Measurements from ENCODE around the gene IRGC. TPM values are rescaled to one million over a fixed set of nuclear protein-coding genes. Genes with fewer than 3 reads are reported as not detected.
A peak's percentile ranks its signal among the peaks of the same experiment; 100 is the strongest.

IRGC gene
- total and polyA plus RNA-seq, 2 of the 4 experiments (the other 2 are of a cell fraction) = not detected

GRCh38 chr19:43752287-43752875 is 36.5 kb downstream of the IRGC start:
- Histone ChIP-seq H3K9me1 (ENCODE audit: insufficient read depth, low read length) (peaks cover 14% of the 10 kb centered on the region), H2AK5ac (ENCODE audit: low read depth, low read length) (peak overlapping the region; percentile 87; the same call in 1 of the 2 replicates), H3K36me3 (ENCODE audit: control insufficient read depth, insufficient read depth, low read length) (peaks cover 21% of the 10 kb centered on the region), H3K14ac (replicated peaks; ENCODE audit: low read depth, low read length) (no peak overlapping the region), H3K27me3 (ENCODE audit: control insufficient read depth, insufficient read depth, low read length) (no peaks in the 10 kb centered on the region), H2BK120ac (ENCODE audit: low read depth, low read length) (no peak overlapping the region), H2AFZ (replicated peaks; ENCODE audit: low read length, poor library complexity) (no peak overlapping the region), H3K27ac (ENCODE audit: insufficient read depth, low read length) (no peak overlapping the region), H2BK15ac (ENCODE audit: low read depth, low read length) (no peak overlapping the region), H2BK20ac (ENCODE audit: low read depth, low read length) (no peak overlapping the region), H4K91ac (ENCODE audit: insufficient read depth, low read depth, low read length) (no peak overlapping the region), H4K8ac (ENCODE audit: low read depth in 2 of 2, low read length in 2 of 2) (no peak overlapping the region), H3K18ac (ENCODE audit: low read depth, low read length) (no peak overlapping the region), H3K56ac (ENCODE audit: extremely low read depth, insufficient read depth, low read length) (no peak overlapping the region), H3K4me1 (ENCODE audit: control insufficient read depth, insufficient read depth, low read length) (peaks cover 14% of the 10 kb centered on the region), H4K5ac (ENCODE audit: low read depth, low read length) (no peak overlapping the region), H3K79me1 (ENCODE audit: low read depth in 1 of 2, low read length in 2 of 2) (peaks cover 19 to 76% of the 10 kb centered on the region in 2 experiments), H3K4me3 (ENCODE audit: insufficient read depth, low read depth, low read length) (no peak overlapping the region), H3K4me2 (ENCODE audit: low read depth, low read length) (no peak overlapping the region), H3K9ac (ENCODE audit: low read depth, low read length) (no peak overlapping the region), H2BK5ac (ENCODE audit: low read depth, low read length, poor library complexity, severe bottlenecking) (peak overlapping the region; percentile 43), H4K20me1 (ENCODE audit: insufficient read depth, low read length) (peaks cover 25% of the 10 kb centered on the region), H3K23ac (ENCODE audit: low read depth, low read length) (no peak overlapping the region), H2AK9ac (replicated peaks; ENCODE audit: low read depth, low read length, poor library complexity) (no peak overlapping the region), H3K4ac (ENCODE audit: low read depth, low read length) (no peak overlapping the region), H3K9me3 (ENCODE audit: control insufficient read depth, insufficient read depth, low read length) (no peaks in the 10 kb centered on the region)
- intact Hi-C loops (cut with micrococcal nuclease) (no loop called here), dilution Hi-C loops (cut with HindIII; ENCODE audit: low sequenced_read_pairs, unreplicated experiment) (no loop called here), in situ Hi-C loops (cut with MboI; ENCODE audit: low sequenced_read_pairs) (no loop called here)
- BruUV-seq (replicated peaks) = no TSS peak
- CTCF ChIA-PET = interaction anchor here (0.7 to 1.0 kb wide), 3 partner anchors 14 to 32 kb away, joined by 3 to 7 read pairs (median 4); no protein-coding TSS in a partner anchor
- ATAC-seq (ENCODE audit: low read depth) (no peak), DNase-seq (no peak)
- TF ChIP-seq MXI1 (IDR thresholded peaks at IDR 0.05; ENCODE audit: borderline replicate concordance, low read depth, low read length) = no peak
- TF ChIP-seq RCOR1 (IDR thresholded peaks at IDR 0.05; ENCODE audit: insufficient replicate concordance, low read length) = no peak
- no peak for TF ChIP-seq NFE2L2 (IDR thresholded peaks at IDR 0.05; ENCODE audit: low read depth, low read length)
- TF ChIP-seq BHLHE40 (IDR thresholded peaks at IDR 0.05; ENCODE audit: low read depth, low read length) = no peak
- no peak for TF ChIP-seq MAFK (IDR thresholded peaks at IDR 0.05; ENCODE audit: low read depth, low read length)
- TF ChIP-seq SMC3 (IDR thresholded peaks at IDR 0.05; ENCODE audit: low read depth, low read length) = no peak
- TF ChIP-seq, protein P1, sequence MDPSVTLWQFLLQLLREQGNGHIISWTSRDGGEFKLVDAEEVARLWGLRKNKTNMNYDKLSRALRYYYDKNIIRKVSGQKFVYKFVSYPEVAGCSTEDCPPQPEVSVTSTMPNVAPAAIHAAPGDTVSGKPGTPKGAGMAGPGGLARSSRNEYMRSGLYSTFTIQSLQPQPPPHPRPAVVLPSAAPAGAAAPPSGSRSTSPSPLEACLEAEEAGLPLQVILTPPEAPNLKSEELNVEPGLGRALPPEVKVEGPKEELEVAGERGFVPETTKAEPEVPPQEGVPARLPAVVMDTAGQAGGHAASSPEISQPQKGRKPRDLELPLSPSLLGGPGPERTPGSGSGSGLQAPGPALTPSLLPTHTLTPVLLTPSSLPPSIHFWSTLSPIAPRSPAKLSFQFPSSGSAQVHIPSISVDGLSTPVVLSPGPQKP (IDR thresholded peaks at IDR 0.05; ENCODE audit: borderline replicate concordance, low read depth, low read length) = no peak
- TF ChIP-seq MAZ (IDR thresholded peaks at IDR 0.05; ENCODE audit: borderline replicate concordance, low read depth, low read length) = no peak
- no peak for TF ChIP-seq RFX5 (IDR thresholded peaks at IDR 0.05; ENCODE audit: low read depth, low read length)
- TF ChIP-seq POLR2A (IDR thresholded peaks at IDR 0.05; ENCODE audit: low read depth, low read length) = no peak
- TF ChIP-seq CEBPB (IDR thresholded peaks at IDR 0.05; ENCODE audit: low read depth, low read length) = no peak
- TF ChIP-seq RAD21 (IDR thresholded peaks at IDR 0.05; ENCODE audit: low read length) = no peak
- no peak for TF ChIP-seq CHD1 (IDR thresholded peaks at IDR 0.05; ENCODE audit: low read depth, low read length)
- no peak for TF ChIP-seq CTCF (conservative IDR thresholded peaks at IDR 0.05; ENCODE audit: low read depth, low read length)
- no peak for TF ChIP-seq FOS (IDR thresholded peaks at IDR 0.05; ENCODE audit: low read depth, low read length)
- TF ChIP-seq USF2 (IDR thresholded peaks at IDR 0.05; ENCODE audit: low read depth, low read length) = no peak
- POLR2A ChIA-PET (ENCODE audit: unreplicated experiment) = interaction anchor here (0.6 to 0.7 kb wide), 3 partner anchors 13 to 225 kb away, joined by 3 to 9 read pairs (median 3); no protein-coding TSS in a partner anchor
- WGBS, 2 experiments (ENCODE audit: extremely low coverage in 2 of 2, insufficient read length in 1 of 2) = 91% methylated on average over 4 of the region's 6 CpGs; no CpG with 5 or more reads in 1 of the 2 experiments

All from IMR-90 (cell line).